Brain microvascular endothelial cell (primary cell): ENCODE data around the gene LHX6.
A peak's percentile ranks its signal among the peaks of the same experiment; 100 is the strongest.

Source experiments
- DNase-seq: peaks from one replicate; pipeline ENCODE4 v3.0.0-alpha.2; 2020
- H3K27ac ChIP-seq: fragments of 250-450 bp; sonication (Bioruptor Pico); 2 replicates; pipeline ENCODE4 v1.5.1; 2020; ENCODE audit warnings: mild to moderate bottlenecking, moderate library complexity
- H3K27me3 ChIP-seq: fragments of 250-450 bp; sonication (Bioruptor Pico); replicated peaks from 2 replicates; pipeline ENCODE4 v1.5.1; 2020; ENCODE audit warnings: mild to moderate bottlenecking
- H3K36me3 ChIP-seq: fragments of 250-450 bp; sonication (Bioruptor Pico); replicated peaks from 2 replicates; pipeline ENCODE4 v1.5.1; 2020; ENCODE audit warnings: mild to moderate bottlenecking
- H3K4me3 ChIP-seq: 2 replicates; pipeline ENCODE4 v1.5.1; 2011; ENCODE audit warnings: low read depth, mild to moderate bottlenecking, control low read depth, low read length, moderate library complexity
- in situ Hi-C: cut with HindIII; loops from 2 replicates; pipeline ENCODE4 v1.10.0; 2017; ENCODE audit warnings: low sequenced_read_pairs, low pct_ligation_motif_present
- TF ChIP-seq, protein P1 (sequence below): IDR thresholded peaks from 2 replicates; pipeline ENCODE4 v1.5.1; 2011; ENCODE audit warnings: low read depth, mild to moderate bottlenecking, moderate library complexity, low read length, control low read depth, inconsistent platforms; ENCODE audit errors: missing control alignments

Gene LHX6

DNA sequence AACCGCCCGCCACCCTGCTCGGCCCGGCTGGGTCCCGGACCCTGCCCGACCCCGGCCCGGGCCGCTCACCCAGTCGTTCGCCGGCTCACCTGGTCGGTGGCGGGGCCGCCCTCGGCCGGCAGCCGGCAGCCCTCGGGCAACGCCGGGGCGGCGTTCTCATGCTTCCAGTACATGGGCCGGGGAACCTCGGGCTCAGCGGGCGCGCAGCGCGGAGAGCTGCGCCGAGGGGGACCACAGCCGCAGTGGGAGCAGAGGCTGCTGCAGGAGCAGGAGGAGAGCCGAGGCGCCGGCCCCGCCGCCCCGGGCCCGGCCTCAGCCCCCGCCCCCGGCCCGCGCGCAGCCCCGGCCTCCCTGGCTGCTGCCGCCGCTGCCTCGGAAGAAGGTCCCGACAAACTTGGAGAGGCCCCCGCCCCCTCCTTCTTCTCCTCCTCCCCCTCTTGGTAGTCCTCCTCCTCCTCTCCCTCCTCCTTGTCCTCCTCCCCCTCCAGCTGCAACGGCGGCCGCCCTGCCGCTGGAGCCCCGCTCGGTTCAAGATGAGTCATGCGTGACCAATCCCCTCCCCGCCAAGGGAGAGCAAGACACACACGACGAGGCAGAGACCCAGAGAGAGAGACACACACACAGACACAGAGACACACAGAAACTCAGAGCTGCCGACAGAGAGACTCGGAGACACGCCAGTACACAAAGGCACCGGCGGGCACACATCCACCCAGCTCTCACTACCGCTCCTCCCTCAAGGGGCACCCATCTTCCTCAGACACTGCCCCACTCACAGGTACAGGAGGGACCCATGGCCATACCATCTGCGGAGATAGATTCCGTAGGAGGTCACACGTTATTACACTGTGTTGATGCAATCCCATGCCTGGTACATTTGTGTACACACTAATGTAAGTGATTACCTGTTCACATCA, at the start of gene LHX6:
Gene LHX6 (minus strand): TSS at position 390 of the 917 bp plus-strand sequence. CDS start 217 bp downstream, at position 173.
- Histone ChIP-seq H3K36me3 (no peaks in the 10 kb centered on the region), H3K27ac (no peak within 1 kb of the TSS), H3K4me3 (peak within 1 kb of the TSS; percentile 20), H3K27me3 (peaks cover 65% of the 10 kb centered on the region)
- in situ Hi-C loops: no loop called here
- DNase-seq: peak; percentile 15
- TF ChIP-seq, protein P1, sequence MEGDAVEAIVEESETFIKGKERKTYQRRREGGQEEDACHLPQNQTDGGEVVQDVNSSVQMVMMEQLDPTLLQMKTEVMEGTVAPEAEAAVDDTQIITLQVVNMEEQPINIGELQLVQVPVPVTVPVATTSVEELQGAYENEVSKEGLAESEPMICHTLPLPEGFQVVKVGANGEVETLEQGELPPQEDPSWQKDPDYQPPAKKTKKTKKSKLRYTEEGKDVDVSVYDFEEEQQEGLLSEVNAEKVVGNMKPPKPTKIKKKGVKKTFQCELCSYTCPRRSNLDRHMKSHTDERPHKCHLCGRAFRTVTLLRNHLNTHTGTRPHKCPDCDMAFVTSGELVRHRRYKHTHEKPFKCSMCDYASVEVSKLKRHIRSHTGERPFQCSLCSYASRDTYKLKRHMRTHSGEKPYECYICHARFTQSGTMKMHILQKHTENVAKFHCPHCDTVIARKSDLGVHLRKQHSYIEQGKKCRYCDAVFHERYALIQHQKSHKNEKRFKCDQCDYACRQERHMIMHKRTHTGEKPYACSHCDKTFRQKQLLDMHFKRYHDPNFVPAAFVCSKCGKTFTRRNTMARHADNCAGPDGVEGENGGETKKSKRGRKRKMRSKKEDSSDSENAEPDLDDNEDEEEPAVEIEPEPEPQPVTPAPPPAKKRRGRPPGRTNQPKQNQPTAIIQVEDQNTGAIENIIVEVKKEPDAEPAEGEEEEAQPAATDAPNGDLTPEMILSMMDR: no peak

- peaks cover 10% of the 10 kb centered on the region for H3K36me3 ChIP-seq
- no peak for DNase-seq
- in situ Hi-C loops: no loop called here
- H3K27ac ChIP-seq: no peak overlapping the region
- H3K27me3 ChIP-seq: no peaks in the 10 kb centered on the region
- TF ChIP-seq, protein P1: no peak
- no peak overlapping the region for H3K4me3 ChIP-seq
Observed at GRCh38 chr9:122277285-122277897, 48.6 kb upstream of the LHX6 start.

- Histone ChIP-seq H3K36me3 (peaks cover 9% of the 10 kb centered on the region), H3K4me3 (no peak overlapping the region), H3K27me3 (no peaks in the 10 kb centered on the region), H3K27ac (no peak overlapping the region)
- DNase-seq: no peak
- TF ChIP-seq, protein P1: no peak
- in situ Hi-C loops: no loop called here
Observed at GRCh38 chr9:122276096-122276495, 47.3 kb upstream of the LHX6 start.

DNA sequence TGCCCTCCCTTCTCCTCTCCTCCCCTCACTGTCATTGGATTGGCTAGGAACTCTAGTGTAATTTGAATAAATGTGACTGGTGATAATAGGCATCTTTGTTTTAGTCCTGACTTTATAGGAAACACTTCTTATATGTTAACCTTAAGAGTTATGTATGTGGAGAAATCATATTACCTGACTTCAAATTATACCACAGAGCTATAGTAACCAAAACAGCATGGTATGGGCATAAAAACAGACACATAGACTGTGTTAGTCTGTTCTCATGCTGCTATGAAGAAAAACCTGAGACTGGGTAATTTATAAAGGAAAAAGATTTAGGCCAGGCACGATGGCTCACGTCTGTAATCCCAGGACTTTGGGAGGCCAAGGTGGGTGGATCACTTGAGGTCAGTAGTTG, 45.3 kb upstream of the LHX6 start:
- no peaks in the 10 kb centered on the region for H3K27me3 ChIP-seq
- H3K27ac ChIP-seq: no peak overlapping the region
- H3K4me3 ChIP-seq: no peak overlapping the region
- DNase-seq: no peak
- in situ Hi-C loops: no loop called here
- H3K36me3 ChIP-seq: peaks cover 12% of the 10 kb centered on the region
- TF ChIP-seq, protein P1: no peak

- TF ChIP-seq, protein P1: no peak
- Histone ChIP-seq H3K27ac (no peak overlapping the region), H3K36me3 (peaks cover 9% of the 10 kb centered on the region), H3K27me3 (no peaks in the 10 kb centered on the region), H3K4me3 (no peak overlapping the region)
- no peak for DNase-seq
- in situ Hi-C loops: no loop called here
Observed at GRCh38 chr9:122268041-122268814, 39.5 kb upstream of the LHX6 start.
